Activated CD4-positive, alpha-beta T cell treated with anti-CD3 and anti-CD28 coated beads, Interleukin-2, amount 50 U/mL, for 1 hour (primary cell): ENCODE measurements around the gene GTF2IRD1.
"Not testable (repeated sequence)": the region's sequence is repeated elsewhere in the genome, so short reads cannot be mapped to it uniquely, and the experiment has no call there.

Source experiments
- DNase-seq: peaks from one replicate; pipeline ENCODE4 v3.0.0-alpha.2; 2020

GTF2IRD1 gene

DNA sequence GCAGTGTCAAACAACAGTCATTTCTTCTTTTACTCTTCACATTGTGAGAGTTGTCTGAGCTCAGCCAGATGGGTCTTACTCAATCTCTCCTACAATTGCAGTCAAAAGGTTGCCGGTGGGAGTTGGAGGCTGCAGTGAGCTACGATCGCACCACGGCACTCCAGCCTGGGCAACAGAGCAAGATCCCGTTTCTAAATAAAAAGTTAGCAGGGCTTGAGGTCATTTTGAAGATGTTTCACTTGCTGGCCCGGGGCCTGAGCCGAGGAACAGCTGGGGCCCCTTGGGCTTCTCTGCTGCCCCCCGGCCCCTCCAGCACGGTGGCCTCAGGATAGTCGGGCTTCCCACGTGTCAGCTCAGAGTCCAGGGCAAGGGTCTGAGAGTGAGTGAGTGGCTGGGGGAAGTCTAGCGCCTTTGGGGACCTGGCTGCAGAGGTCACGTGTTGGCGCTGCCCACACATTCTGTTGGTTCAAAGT is 40.4 kb downstream of the GTF2IRD1 start:
- no peak for DNase-seq

- DNase-seq = no peak
These were observed 41.7 kb downstream of the GTF2IRD1 start for GRCh38 chr7:74495112-74496086.

- no peak for DNase-seq
These were observed 42.6 kb downstream of the GTF2IRD1 start for GRCh38 chr7:74496272-74496671.

DNA sequence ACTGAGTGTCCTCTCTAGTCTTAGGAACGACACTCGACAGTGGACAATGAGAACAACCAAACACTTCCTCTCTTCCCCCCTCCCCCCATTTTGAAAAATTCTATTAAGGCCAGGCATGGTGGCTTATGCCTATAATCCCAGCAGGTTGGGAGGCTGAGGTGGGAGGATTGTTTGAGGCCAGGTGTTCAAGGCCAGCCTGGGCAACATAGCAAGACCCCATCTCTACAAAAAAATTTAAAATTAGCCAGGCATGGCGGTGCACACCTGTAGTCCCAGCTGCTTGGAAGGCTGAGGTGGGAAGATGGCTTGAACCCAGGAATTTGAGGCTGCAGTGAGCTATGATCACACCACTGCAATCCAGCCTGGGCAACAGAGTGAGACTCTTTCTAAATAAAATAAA is 43.1 kb downstream of the GTF2IRD1 start:
- not testable (repeated sequence) for DNase-seq

GRCh38 chr7:74498354-74498753 is 44.6 kb downstream of the GTF2IRD1 start:
- no peak for DNase-seq

DNA sequence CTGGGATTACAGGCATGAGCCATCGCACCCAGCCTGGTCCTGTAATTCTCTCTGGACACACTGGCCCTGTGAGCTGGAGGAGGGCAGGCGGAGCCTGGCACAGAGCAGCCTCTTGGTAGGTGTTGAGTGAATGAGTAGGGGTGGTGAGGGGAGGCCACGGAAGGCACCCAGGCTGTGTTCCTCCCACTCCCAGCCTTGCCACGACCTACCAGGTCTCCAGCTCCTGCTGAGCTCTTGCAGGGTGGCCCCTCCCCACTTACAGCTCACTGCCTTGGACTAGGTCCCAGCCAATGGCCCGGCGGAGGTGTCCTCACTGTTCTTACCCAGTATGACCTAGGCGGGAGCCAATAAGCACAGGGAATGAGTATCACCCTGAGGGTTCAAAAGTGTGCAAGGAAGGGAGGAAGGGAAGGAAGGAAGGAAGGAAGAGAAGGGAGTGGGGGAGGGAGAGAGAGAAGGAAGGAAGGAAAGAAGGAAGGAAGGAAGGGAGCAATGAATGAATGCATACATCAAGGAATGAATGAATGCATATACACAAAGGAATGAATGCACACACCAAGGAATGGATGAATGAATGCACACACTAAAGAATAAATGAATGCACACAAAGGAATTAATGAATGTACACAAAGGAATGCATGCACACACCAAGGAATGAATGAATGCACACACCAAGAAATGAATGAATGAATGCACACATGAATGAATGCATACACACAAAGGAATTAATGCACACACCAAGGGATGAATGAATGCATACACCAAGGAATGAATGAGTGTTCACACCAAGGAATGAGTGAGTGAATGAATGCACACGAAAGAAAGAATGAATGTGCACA is 45.5 kb downstream of the GTF2IRD1 start:
- DNase-seq = no peak

GRCh38 chr7:74499835-74500388 is 46.2 kb downstream of the GTF2IRD1 start:
- no peak for DNase-seq

DNA sequence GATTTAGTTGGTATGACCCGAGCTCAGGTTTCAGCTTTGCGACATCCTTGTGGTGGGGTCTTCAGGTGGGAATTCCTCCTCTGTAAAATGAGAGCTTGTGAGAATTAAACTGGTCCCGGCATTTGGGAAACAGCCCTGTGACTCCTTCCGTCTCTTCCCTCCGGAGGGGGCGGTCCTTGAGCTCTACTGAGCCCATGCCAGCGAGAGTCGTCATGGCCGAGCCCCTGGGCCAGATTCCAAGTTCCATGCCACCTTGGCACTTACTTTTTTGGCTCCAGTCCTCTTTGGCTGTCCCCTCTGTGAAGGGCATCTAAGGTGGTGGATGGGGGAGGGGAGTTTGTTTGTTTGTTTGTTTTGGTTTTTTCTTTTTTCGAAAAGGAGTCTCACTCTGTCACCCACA is 47.6 kb downstream of the GTF2IRD1 start:
- DNase-seq = no peak

GRCh38 chr7:74502216-74502891 is 48.6 kb downstream of the GTF2IRD1 start:
- DNase-seq = no peak

DNA sequence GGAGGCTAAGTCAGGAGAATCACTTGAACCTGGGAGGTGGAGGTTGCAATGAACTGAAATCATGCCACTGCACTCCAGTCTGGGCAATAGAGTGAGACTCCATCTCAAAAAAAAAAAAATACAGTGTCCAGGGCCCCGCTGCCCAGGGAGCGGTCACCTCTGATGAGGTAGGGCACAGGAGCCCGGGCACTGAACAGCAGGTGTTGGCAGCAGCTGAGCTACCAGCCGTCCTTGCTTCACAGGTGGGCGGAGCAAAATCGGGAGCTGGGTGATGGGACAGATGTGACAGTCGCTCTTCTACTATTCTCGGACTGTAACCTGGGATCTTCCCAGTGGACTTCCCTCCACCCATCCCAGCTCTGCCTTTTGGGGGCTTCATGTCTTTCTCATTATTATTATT is 49.4 kb downstream of the GTF2IRD1 start:
- no peak for DNase-seq

DNA sequence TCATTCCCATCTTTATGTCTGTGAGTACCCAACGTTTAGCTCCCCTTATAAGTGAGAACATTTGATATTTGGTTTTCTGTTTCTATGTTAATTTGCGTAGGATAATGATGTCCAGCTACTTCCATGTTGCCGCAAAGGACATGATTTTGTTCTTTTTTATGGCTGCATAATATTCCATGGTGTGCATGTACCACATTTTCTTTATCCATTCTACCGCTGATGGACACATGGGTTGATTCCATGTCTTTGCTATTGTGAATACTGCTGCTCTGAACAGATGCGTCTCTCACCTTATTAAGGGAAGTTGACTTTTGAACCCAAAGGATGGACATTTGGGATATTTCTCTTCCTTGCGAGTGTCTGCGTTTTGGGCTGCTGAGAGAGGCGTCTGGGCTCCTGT is 50.2 kb downstream of the GTF2IRD1 start:
- DNase-seq = no peak

DNA sequence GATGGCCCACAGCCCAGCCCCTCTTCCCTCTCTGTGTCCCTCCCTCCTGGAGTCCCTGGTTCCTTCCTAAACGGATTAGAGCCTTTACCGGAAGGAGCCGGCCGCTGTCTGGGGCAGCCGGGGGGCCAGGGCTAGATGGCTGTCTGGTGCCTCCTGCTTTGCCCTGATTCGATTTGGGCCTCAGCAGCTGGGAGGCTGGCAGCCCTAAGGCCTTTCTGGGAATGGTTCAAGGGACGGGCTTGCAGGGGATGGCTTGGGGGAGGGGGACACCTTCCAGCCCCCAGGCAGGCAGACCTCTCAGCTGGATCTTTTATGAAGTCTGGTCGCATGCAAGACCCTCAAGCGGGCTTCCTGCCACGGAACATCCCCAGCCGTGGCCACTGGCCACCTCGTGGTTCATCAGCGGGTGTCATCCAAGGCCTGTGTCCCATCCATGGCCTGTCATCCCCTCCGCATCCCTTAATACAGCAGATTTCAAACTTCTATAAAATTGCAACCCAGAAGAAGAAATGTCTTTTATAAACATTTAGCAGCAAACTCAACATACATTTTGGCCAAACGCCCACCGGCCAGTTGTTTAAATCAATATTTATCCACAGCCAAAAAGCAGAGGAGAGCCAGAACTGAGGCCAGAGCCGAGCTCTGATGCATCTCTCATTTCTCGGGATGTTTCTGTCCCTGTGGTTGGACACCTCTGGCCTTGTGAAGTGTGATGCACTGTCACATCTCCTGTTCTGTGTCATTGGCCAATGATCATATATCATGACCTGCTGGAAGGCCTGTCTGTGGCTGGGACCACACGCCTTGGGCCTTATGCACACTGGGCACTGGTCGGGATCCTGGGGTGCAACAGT is 52.0 kb downstream of the GTF2IRD1 start:
- no peak for DNase-seq

- no peak for DNase-seq
These were observed 52.6 kb downstream of the GTF2IRD1 start for GRCh38 chr7:74506325-74506724.

DNA sequence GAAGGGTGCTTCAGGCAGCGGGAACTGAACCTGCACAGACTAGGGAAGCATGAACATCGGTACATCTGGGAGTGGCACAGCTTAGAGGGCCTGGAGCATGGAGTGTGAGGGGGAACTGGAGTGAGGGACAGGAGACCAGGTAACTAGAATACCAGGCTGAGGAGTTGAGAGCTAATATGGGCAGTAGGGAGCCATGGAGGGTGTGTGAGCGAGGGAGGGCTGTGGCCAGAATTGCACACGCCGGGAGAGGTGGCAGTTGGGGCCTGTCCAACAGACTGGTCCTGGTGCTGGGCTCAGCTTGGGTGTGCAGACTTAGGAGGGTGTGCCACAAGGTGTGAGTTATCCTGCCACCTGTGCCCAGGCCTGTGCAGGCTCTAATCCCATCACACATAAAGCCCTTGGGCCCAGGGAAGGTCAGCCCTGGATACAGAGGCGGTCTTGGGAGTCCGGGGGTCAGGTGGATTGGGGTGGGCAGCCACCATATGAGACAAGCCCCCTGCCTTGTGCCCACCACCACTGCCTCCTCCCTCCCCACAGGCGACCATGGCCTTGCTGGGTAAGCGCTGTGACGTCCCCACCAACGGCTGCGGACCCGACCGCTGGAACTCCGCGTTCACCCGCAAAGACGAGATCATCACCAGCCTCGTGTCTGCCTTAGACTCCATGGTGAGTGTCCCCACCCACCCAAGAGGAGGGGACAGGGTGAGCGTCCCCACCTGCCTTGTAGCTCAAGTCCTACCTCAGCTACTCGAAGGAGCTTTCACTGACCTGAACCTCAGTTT is 54.0 kb downstream of the GTF2IRD1 start:
- no peak for DNase-seq

DNA sequence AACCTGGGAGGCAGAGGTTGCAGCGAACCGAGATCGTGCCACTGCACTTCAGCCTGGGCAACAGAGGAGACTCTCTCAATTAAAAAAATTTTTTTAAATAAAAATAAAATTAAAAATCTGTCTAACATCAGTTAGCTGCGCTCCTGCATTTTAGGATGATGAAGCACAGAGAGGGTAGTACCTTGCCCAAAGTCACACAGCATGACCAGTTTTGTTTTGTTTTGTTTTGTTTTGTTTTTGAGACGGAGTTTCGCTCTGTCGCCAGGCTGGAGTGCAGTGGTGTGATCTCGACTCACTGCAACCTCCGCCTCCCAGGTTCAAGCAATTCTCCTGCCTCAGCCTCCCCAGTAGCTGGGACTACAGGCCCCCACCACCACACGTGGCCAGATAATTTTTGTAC is 55.7 kb downstream of the GTF2IRD1 start:
- DNase-seq = not testable (repeated sequence)

GRCh38 chr7:74511345-74511744 is 57.6 kb downstream of the GTF2IRD1 start:
- no peak for DNase-seq

- DNase-seq = no peak
These were observed 59.1 kb downstream of the GTF2IRD1 start for GRCh38 chr7:74512762-74513161.

DNA sequence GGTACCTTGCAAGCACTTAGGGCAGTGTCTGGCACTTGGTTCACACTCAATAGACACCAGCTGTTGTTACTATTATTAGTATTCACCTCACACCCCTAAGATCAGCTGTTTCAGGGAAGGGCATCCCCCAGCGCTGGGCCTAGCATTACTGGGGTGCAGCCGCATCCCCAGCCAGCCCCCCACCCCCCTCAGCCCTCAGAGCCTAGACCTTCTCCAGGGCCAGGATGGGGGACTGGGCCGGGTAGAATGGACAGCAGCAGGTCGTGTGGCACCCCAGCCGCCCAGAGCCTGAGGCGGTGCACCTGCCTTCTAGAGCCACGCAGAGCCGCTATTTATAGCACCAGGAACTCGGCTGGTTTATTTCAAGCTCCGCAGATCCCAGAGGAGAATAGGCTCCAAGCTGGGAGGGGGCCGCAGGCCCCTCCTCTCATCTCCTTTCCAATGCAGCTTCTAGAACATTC is 60.5 kb downstream of the GTF2IRD1 start:
- no peak for DNase-seq

DNA sequence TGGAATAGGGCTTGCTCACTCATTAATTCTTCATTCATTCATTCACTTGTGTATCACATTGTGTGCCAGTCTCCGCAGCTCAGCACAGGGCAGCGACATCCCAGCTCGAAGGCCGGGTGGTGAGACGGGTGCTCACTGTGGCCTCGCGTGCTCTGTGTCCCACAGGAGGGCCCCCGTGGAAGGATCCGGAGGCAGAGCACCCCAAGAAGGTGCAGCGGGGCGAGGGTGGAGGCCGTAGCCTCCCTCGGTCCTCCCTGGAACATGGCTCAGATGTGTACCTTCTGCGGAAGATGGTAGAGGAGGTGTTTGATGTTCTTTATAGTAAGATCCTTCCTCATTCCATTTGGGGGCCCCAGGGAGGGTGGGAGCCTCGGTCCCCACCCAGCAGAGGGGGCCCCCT is 61.6 kb downstream of the GTF2IRD1 start:
- no peak for DNase-seq

- no peak for DNase-seq
These were observed 62.5 kb downstream of the GTF2IRD1 start for GRCh38 chr7:74516214-74516613.

GRCh38 chr7:74518041-74518440 is 64.3 kb downstream of the GTF2IRD1 start:
- DNase-seq = no peak
